IMR-90 (cell line): ENCODE results near the gene RGS9. TPM values are rescaled to one million over a fixed set of nuclear protein-coding genes. Genes with fewer than 3 reads are reported as not detected.

Experiments used
- ATAC-seq: fragments of 200-7000 bp; cut with Tn5 transposase; 2 replicates; pipeline ENCODE4 v1.9.1; 2020; ENCODE audit warnings: low read depth, mild to moderate bottlenecking, moderate library complexity
- BruUV-seq: library from RNA; stranded (reverse); fragments of 400-500 nt; replicated peaks from 2 replicates; lab custom pipeline; 2021; lab: Mats Ljungman, UMichigan
- CTCF ChIA-PET: fragments of 300-600 bp; formaldehyde crosslinking; extraction: SDS; loops from one replicate; lab custom pipeline; 2021; ENCODE audit warnings: antibody characterized with exemption; lab: Yijun Ruan, JAX
- POLR2A ChIA-PET: fragments of 300-600 bp; sonication (Branson Sonifier 250); formaldehyde crosslinking; loops from one replicate; lab custom pipeline; 2022; ENCODE audit warnings: antibody characterized with exemption; ENCODE audit not compliant: unreplicated experiment; lab: Charles Lee
- DNase-seq: peaks from one replicate; pipeline ENCODE4 v3.0.0; 2013
- H2AFZ ChIP-seq: replicated peaks from 2 replicates; pipeline ENCODE3; 2013; ENCODE audit warnings: low read length, mild to moderate bottlenecking; ENCODE audit not compliant: poor library complexity
- H2AK5ac ChIP-seq: 2 replicates; pipeline ENCODE4 v1.6.1; 2013; ENCODE audit warnings: low read depth, low read length, inconsistent platforms
- H2AK9ac ChIP-seq: replicated peaks from 2 replicates; pipeline ENCODE3; 2013; ENCODE audit warnings: mild to moderate bottlenecking, low read depth, low read length, moderate library complexity; ENCODE audit not compliant: poor library complexity
- H2BK120ac ChIP-seq: 2 replicates; pipeline ENCODE4 v1.6.1; 2013; ENCODE audit warnings: low read depth, low read length, inconsistent platforms
- H2BK15ac ChIP-seq: 3 replicates; pipeline ENCODE4 v1.6.1; 2013; ENCODE audit warnings: low read depth, low read length, inconsistent platforms
- H2BK20ac ChIP-seq: 2 replicates; pipeline ENCODE4 v1.6.1; 2013; ENCODE audit warnings: low read depth, mild to moderate bottlenecking, inconsistent platforms, low read length, moderate library complexity
- H2BK5ac ChIP-seq: 2 replicates; pipeline ENCODE4 v1.6.1; 2013; ENCODE audit warnings: mild to moderate bottlenecking, low read depth, low read length, inconsistent platforms; ENCODE audit not compliant: poor library complexity, severe bottlenecking
- H3K14ac ChIP-seq: replicated peaks from 2 replicates; pipeline ENCODE4 v1.6.1; 2013; ENCODE audit warnings: low read depth, low read length, inconsistent platforms
- H3K18ac ChIP-seq: 2 replicates; pipeline ENCODE4 v1.6.1; 2013; ENCODE audit warnings: low read depth, low read length, control low read depth
- H3K23ac ChIP-seq: 2 replicates; pipeline ENCODE4 v1.6.1; 2013; ENCODE audit warnings: low read depth, low read length, inconsistent platforms
- H3K27ac ChIP-seq: 2 replicates; pipeline ENCODE4 v1.5.1; 2013; ENCODE audit warnings: mild to moderate bottlenecking, control low read depth, low read length; ENCODE audit not compliant: insufficient read depth
- H3K27me3 ChIP-seq: 2 replicates; pipeline ENCODE4 v1.6.1; 2013; ENCODE audit warnings: low read length; ENCODE audit not compliant: control insufficient read depth, insufficient read depth
- H3K36me3 ChIP-seq: 2 replicates; pipeline ENCODE4 v1.6.1; 2013; ENCODE audit warnings: low read length, mixed read lengths; ENCODE audit not compliant: control insufficient read depth, insufficient read depth
- H3K4ac ChIP-seq: 2 replicates; pipeline ENCODE4 v1.6.1; 2013; ENCODE audit warnings: low read depth, low read length, inconsistent platforms
- H3K4me1 ChIP-seq: 2 replicates; pipeline ENCODE4 v1.6.1; 2013; ENCODE audit warnings: low read length, mixed read lengths; ENCODE audit not compliant: control insufficient read depth, insufficient read depth
- H3K4me2 ChIP-seq: 2 replicates; pipeline ENCODE4 v1.6.1; 2013; ENCODE audit warnings: low read depth, mild to moderate bottlenecking, control low read depth, low read length, moderate library complexity
- H3K4me3 ChIP-seq: 2 replicates; pipeline ENCODE4 v1.5.1; 2013; ENCODE audit warnings: low read depth, mild to moderate bottlenecking, control low read depth, low read length, moderate library complexity; ENCODE audit not compliant: insufficient read depth
- H3K56ac ChIP-seq: 2 replicates; pipeline ENCODE4 v1.6.1; 2013; ENCODE audit warnings: low read length, inconsistent platforms; ENCODE audit not compliant: insufficient read depth; ENCODE audit errors: extremely low read depth
- H3K79me1 ChIP-seq, 2 experiments: 2 replicates each; pipeline ENCODE4 v1.6.1; 2013; ENCODE audit warnings: low read length in 2 of 2, inconsistent platforms in 1 of 2, low read depth in 1 of 2
- H3K9ac ChIP-seq: 2 replicates; pipeline ENCODE4 v1.6.1; 2013; ENCODE audit warnings: low read depth, low read length, control low read depth
- H3K9me1 ChIP-seq: 2 replicates; pipeline ENCODE4 v1.6.1; 2013; ENCODE audit warnings: low read length, inconsistent platforms; ENCODE audit not compliant: insufficient read depth
- H3K9me3 ChIP-seq: 2 replicates; pipeline ENCODE4 v1.6.1; 2013; ENCODE audit warnings: low read length; ENCODE audit not compliant: control insufficient read depth, insufficient read depth
- H4K20me1 ChIP-seq: 2 replicates; pipeline ENCODE4 v1.6.1; 2013; ENCODE audit warnings: low read length, inconsistent platforms; ENCODE audit not compliant: insufficient read depth
- H4K5ac ChIP-seq: 2 replicates; pipeline ENCODE4 v1.6.1; 2013; ENCODE audit warnings: mild to moderate bottlenecking, low read depth, low read length, control low read depth
- H4K8ac ChIP-seq, 2 experiments: 2 replicates each; pipeline ENCODE4 v1.6.1; 2013; ENCODE audit warnings: low read depth in 2 of 2, low read length in 2 of 2, control low read depth in 1 of 2, inconsistent platforms in 1 of 2
- H4K91ac ChIP-seq: 2 replicates; pipeline ENCODE4 v1.6.1; 2013; ENCODE audit warnings: low read depth, low read length, inconsistent platforms; ENCODE audit not compliant: insufficient read depth
- CTCF ChIP-seq: conservative IDR thresholded peaks from 2 replicates; pipeline ENCODE4 v1.5.1; 2012; ENCODE audit warnings: mild to moderate bottlenecking, low read depth, low read length, improper control_type of control experiment
- MAZ ChIP-seq: IDR thresholded peaks from 2 replicates; pipeline ENCODE4 v1.6.1; 2012; ENCODE audit warnings: low read depth, mild to moderate bottlenecking, low read length, improper control_type of control experiment, moderate library complexity, borderline replicate concordance
- POLR2A ChIP-seq: IDR thresholded peaks from 2 replicates; pipeline ENCODE4 v1.6.1; 2012; ENCODE audit warnings: mild to moderate bottlenecking, low read depth, low read length
- RFX5 ChIP-seq: IDR thresholded peaks from 2 replicates; pipeline ENCODE4 v1.8.0; 2012; ENCODE audit warnings: low read depth, mild to moderate bottlenecking, low read length, moderate library complexity
- USF2 ChIP-seq: fragments of 150-350 bp; IDR thresholded peaks from 2 replicates; pipeline ENCODE4 v1.6.1; 2017; ENCODE audit warnings: mild to moderate bottlenecking, antibody characterized with exemption, low read length, low read depth
- WGBS, 2 experiments: methylation state at CpG; one replicate each; pipeline versions ENCODE4 v1.1.5 to v1.1.7; 2013; ENCODE audit warnings: missing lambda C conversion rate in 2 of 2; ENCODE audit not compliant: insufficient read length in 1 of 2; ENCODE audit errors: extremely low coverage in 2 of 2; 5-methylcytosine and 5-hydroxymethylcytosine counted together
- dilution Hi-C: fragments of 300-500 bp; cut with HindIII; formaldehyde crosslinking; loops from one replicate; pipeline ENCODE4 v1.14.3; 2018; ENCODE audit warnings: low sequenced_read_pairs; ENCODE audit not compliant: unreplicated experiment
- in situ Hi-C: fragments of 300-500 bp; cut with MboI; formaldehyde crosslinking; loops from 3 replicates; pipeline ENCODE4 v1.14.3; 2019; ENCODE audit warnings: low sequenced_read_pairs, inconsistent platforms, mixed read lengths
- intact Hi-C: fragments of 100-400 bp; cut with micrococcal nuclease; formaldehyde crosslinking; loops from 2 replicates; pipeline ENCODE4 v1.10.0; 2022
- polyA plus RNA-seq, 3 experiments: library from polyadenylated mRNA; depleted of rRNA; stranded (reverse); fragments of >200 nt; gene quantifications; 2 replicates each; pipeline ENCODE4 v1.2.3, GENCODE V29; 2012; ENCODE audit warnings: low replicate concordance in 1 of 3
- total RNA-seq: library from RNA; depleted of rRNA; stranded (reverse); fragments of >200 nt; gene quantifications from 2 replicates; pipeline ENCODE4 v1.2.3, GENCODE V29; 2012

The RGS9 gene
- total and polyA plus RNA-seq, 2 of the 4 experiments (the other 2 are of a cell fraction), result 0.90 to 1.1 TPM

GRCh38 chr17:65088621-65089360, 48.4 kb upstream of the RGS9 start:
- Histone ChIP-seq H4K8ac (no peak overlapping the region), H2BK20ac (no peak overlapping the region), H4K91ac (no peak overlapping the region), H3K4me1 (peaks cover 2% of the 10 kb centered on the region; the same call in 1 of the 2 replicates), H3K56ac (no peak overlapping the region), H2AK9ac (no peak overlapping the region), H3K36me3 (no peaks in the 10 kb centered on the region), H3K9ac (no peak overlapping the region), H3K79me1 (no peaks in the 10 kb centered on the region), H3K9me1 (no peaks in the 10 kb centered on the region), H2BK5ac (no peak overlapping the region), H3K14ac (no peak overlapping the region), H3K27me3 (peaks cover 17% of the 10 kb centered on the region), H3K9me3 (no peaks in the 10 kb centered on the region), H2BK120ac (no peak overlapping the region), H3K4me2 (no peak overlapping the region), H3K27ac (no peak overlapping the region), H3K23ac (no peak overlapping the region), H4K5ac (no peak overlapping the region), H2AFZ (peak overlapping the region; percentile 54), H3K18ac (no peak overlapping the region), H2AK5ac (no peak overlapping the region), H3K4ac (no peak overlapping the region), H4K20me1 (no peaks in the 10 kb centered on the region), H3K4me3 (no peak overlapping the region), H2BK15ac (no peak overlapping the region)
- no TSS peak for BruUV-seq
- DNase-seq (no peak), ATAC-seq (no peak)
- in situ Hi-C loops, result no loop called here
- 92% methylated on average over 2 of the region's 4 CpGs; no CpG with 5 or more reads in 1 of the 2 experiments for WGBS, 2 experiments
- ChIA-PET POLR2A (interaction anchor here (0.5 kb wide), 1 partner anchor 48 kb away, joined by 3 read pairs; no protein-coding TSS in a partner anchor), CTCF (interaction anchor here (0.6 to 1.7 kb wide), 4 partner anchors 12 to 39 kb away, joined by 3 to 6 read pairs (median 4); no protein-coding TSS in a partner anchor)
- dilution Hi-C loops, result no loop called here
- intact Hi-C loops, result no loop called here
- TF ChIP-seq USF2 (no peak), POLR2A (no peak), CTCF (no peak), MAZ (no peak), RFX5 (no peak)
